SK-N-SH (cell line): ENCODE data around the gene KIF2A. TPM values are rescaled to one million over a fixed set of nuclear protein-coding genes. Genes with fewer than 3 reads are reported as not detected.

ENCODE experiments used
- CTCF ChIA-PET: fragments of 300-600, 350-600 bp; formaldehyde crosslinking; extraction: SDS; loops from one replicate; lab custom pipeline; 2021; lab: Yijun Ruan, JAX
- POLR2A ChIA-PET: fragments of 350-600 bp; sonication (Branson Sonifier 250); formaldehyde crosslinking; extraction: SDS; loops from one replicate; lab custom pipeline; 2020; ENCODE audit warnings: antibody characterized with exemption, inconsistent platforms; lab: Yijun Ruan, JAX
- DNase-seq: peaks from one replicate; pipeline ENCODE4 v3.0.0; 2012
- H2AFZ ChIP-seq: fragments of 200-600 bp; sonication (generic); 2 replicates; pipeline ENCODE4 v1.8.1; 2016; ENCODE audit warnings: antibody characterized with exemption, mild to moderate bottlenecking, low read depth
- H3F3A ChIP-seq: fragments of 200-600 bp; sonication (generic); replicated peaks from 2 replicates; pipeline ENCODE3; 2016; ENCODE audit warnings: antibody characterized with exemption, mild to moderate bottlenecking; ENCODE audit not compliant: insufficient read depth
- H3K27ac ChIP-seq, 2 experiments: fragments of 200-500 bp in 1 of 2; fragments of 200-600 bp in 1 of 2; sonication (Bioruptor generic) in 1 of 2; sonication (generic), shearing (Covaris generic) in 1 of 2; 2 replicates each; pipeline versions ENCODE4 v1.5.1 to v1.6.1; 2014 to 2016; ENCODE audit warnings: low read depth in 2 of 2, inconsistent platforms in 1 of 2, low read length in 1 of 2, mild to moderate bottlenecking in 1 of 2, mixed read lengths in 1 of 2
- H3K27me3 ChIP-seq: fragments of 200-600 bp; sonication (generic), shearing (Covaris generic); 2 replicates; pipeline ENCODE4 v1.6.1; 2016; ENCODE audit warnings: mixed run types; ENCODE audit not compliant: insufficient read depth
- H3K36me3 ChIP-seq, 2 experiments: fragments of 200-500 bp in 1 of 2; fragments of 200-600 bp in 1 of 2; sonication (Bioruptor generic) in 1 of 2; sonication (generic) in 1 of 2; replicated peaks in 1 of 2; 2 replicates each; pipeline versions ENCODE3 to v1.5.1; 2014 to 2016; ENCODE audit warnings: low read length in 1 of 2, mild to moderate bottlenecking in 1 of 2; ENCODE audit not compliant: insufficient read depth in 2 of 2, control insufficient read depth in 1 of 2
- H3K4me1 ChIP-seq, 2 experiments: fragments of 200-500 bp in 1 of 2; fragments of 200-600 bp in 1 of 2; sonication (Bioruptor generic) in 1 of 2; sonication (generic), shearing (Covaris generic) in 1 of 2; 2 replicates each; pipeline versions ENCODE4 v1.5.1 to v1.6.1; 2014 to 2016; ENCODE audit warnings: low read depth in 1 of 2, low read length in 1 of 2, mixed run types in 1 of 2; ENCODE audit not compliant: insufficient read depth in 2 of 2, control insufficient read depth in 1 of 2
- H3K4me2 ChIP-seq: fragments of 200-600 bp; sonication (generic), shearing (Covaris generic); 2 replicates; pipeline ENCODE4 v1.6.1; 2017; ENCODE audit warnings: mixed run types
- H3K4me3 ChIP-seq, 2 experiments: fragments of 200-500 bp in 1 of 2; fragments of 200-600 bp in 1 of 2; sonication (Bioruptor generic) in 1 of 2; sonication (generic), shearing (Covaris generic) in 1 of 2; 2 replicates each; pipeline versions ENCODE4 v1.5.1 to v1.8.1; 2014 to 2016; ENCODE audit warnings: low read depth in 2 of 2, inconsistent platforms in 1 of 2, low read length in 1 of 2, mild to moderate bottlenecking in 1 of 2, mixed read lengths in 1 of 2, moderate library complexity in 1 of 2
- H3K79me2 ChIP-seq: fragments of 200-600 bp; sonication (generic); 2 replicates; pipeline ENCODE4 v1.8.1; 2017; ENCODE audit warnings: mild to moderate bottlenecking; ENCODE audit not compliant: insufficient read depth
- H3K9ac ChIP-seq: fragments of 200-600 bp; sonication (generic); 2 replicates; pipeline ENCODE4 v1.6.1; 2017; ENCODE audit warnings: mixed run types
- H3K9me2 ChIP-seq: fragments of 200-600 bp; sonication (generic); 2 replicates; pipeline ENCODE4 v1.6.1; 2017; ENCODE audit warnings: mixed run types
- H3K9me3 ChIP-seq: fragments of 200-600 bp; sonication (generic); 2 replicates; pipeline ENCODE4 v1.6.1; 2017; ENCODE audit warnings: mixed run types, mild to moderate bottlenecking, moderate library complexity
- H4K20me1 ChIP-seq: fragments of 200-600 bp; sonication (generic); 2 replicates; pipeline ENCODE4 v1.6.1; 2017; ENCODE audit warnings: mild to moderate bottlenecking, mixed run types; ENCODE audit not compliant: insufficient read depth
- ELF1 ChIP-seq: IDR thresholded peaks from 2 replicates; pipeline ENCODE4 v1.4.0; 2012
- EZH2phosphoT487 ChIP-seq: fragments of 200-600 bp; sonication (generic); IDR thresholded peaks from 2 replicates; pipeline ENCODE4 v1.6.1; 2017; ENCODE audit warnings: low read depth, mixed run types, mild to moderate bottlenecking, antibody characterized with exemption, moderate library complexity, borderline replicate concordance
- FOSL2 ChIP-seq: IDR thresholded peaks from 2 replicates; pipeline ENCODE4 v1.4.0; 2012; ENCODE audit warnings: low read depth, mild to moderate bottlenecking, moderate library complexity, borderline replicate concordance
- FOXM1 ChIP-seq: IDR thresholded peaks from 2 replicates; pipeline ENCODE4 v1.4.0; 2012; ENCODE audit warnings: low read depth, mild to moderate bottlenecking
- GABPA ChIP-seq: IDR thresholded peaks from 2 replicates; pipeline ENCODE4 v1.4.0; 2012; ENCODE audit warnings: low read depth, mild to moderate bottlenecking
- GATA2 ChIP-seq: sonication (generic); formaldehyde crosslinking; IDR thresholded peaks from 2 replicates; pipeline ENCODE4 v1.5.0; 2020; ENCODE audit warnings: mild to moderate bottlenecking, missing genetic modification reagents
- JUND ChIP-seq: IDR thresholded peaks from 2 replicates; pipeline ENCODE4 v1.4.0; 2012
- MEF2A ChIP-seq: IDR thresholded peaks from 2 replicates; pipeline ENCODE4 v1.4.0; 2012; ENCODE audit warnings: low read depth, borderline replicate concordance
- NFIC ChIP-seq: IDR thresholded peaks from 2 replicates; pipeline ENCODE4 v1.4.0; 2012; ENCODE audit warnings: borderline replicate concordance
- RAD21 ChIP-seq: IDR thresholded peaks from 2 replicates; pipeline ENCODE4 v1.6.1; 2012; ENCODE audit warnings: mild to moderate bottlenecking, low read length
- RCOR1 ChIP-seq: fragments of 150-350 bp; IDR thresholded peaks from 2 replicates; pipeline ENCODE4 v1.6.1; 2017; ENCODE audit warnings: antibody characterized with exemption, low read length
- RXRA ChIP-seq: IDR thresholded peaks from 2 replicates; pipeline ENCODE4 v1.4.0; 2012; ENCODE audit warnings: low read depth, mild to moderate bottlenecking, borderline replicate concordance
- SIN3A ChIP-seq: IDR thresholded peaks from 2 replicates; pipeline ENCODE4 v1.6.1; 2012; ENCODE audit warnings: low read depth, mild to moderate bottlenecking, low read length, moderate library complexity, borderline replicate concordance
- TAF1 ChIP-seq: IDR thresholded peaks from 2 replicates; pipeline ENCODE4 v1.6.1; 2012; ENCODE audit warnings: low read depth, mild to moderate bottlenecking, low read length, moderate library complexity, borderline replicate concordance
- TCF12 ChIP-seq: IDR thresholded peaks from 2 replicates; pipeline ENCODE4 v1.4.0; 2012
- TEAD4 ChIP-seq: IDR thresholded peaks from 2 replicates; pipeline ENCODE4 v1.4.0; 2012; ENCODE audit warnings: mild to moderate bottlenecking, borderline replicate concordance; ENCODE audit not compliant: insufficient read depth
- YY1 ChIP-seq: IDR thresholded peaks from 2 replicates; pipeline ENCODE4 v1.4.0; 2012; ENCODE audit warnings: low read depth, mild to moderate bottlenecking
- WGBS: methylation state at CpG from one replicate; pipeline ENCODE4 v1.1.6; 2017; ENCODE audit warnings: low lambda C conversion rate; 5-methylcytosine and 5-hydroxymethylcytosine counted together
- polyA plus RNA-seq, 3 experiments: library from polyadenylated mRNA; depleted of rRNA; stranded (reverse); fragments of >200 nt; gene quantifications; 2 replicates each; pipeline ENCODE4 v1.2.3, GENCODE V29; 2012
- TF ChIP-seq, protein P1 (sequence below): fragments of 150-350 bp; IDR thresholded peaks from 2 replicates; pipeline ENCODE4 v1.6.1; 2017; ENCODE audit warnings: antibody characterized with exemption, low read length, low read depth, borderline replicate concordance
- TF ChIP-seq, protein P2 (sequence below): IDR thresholded peaks from 2 replicates; pipeline ENCODE4; 2012
- TF ChIP-seq, protein P3 (sequence below): IDR thresholded peaks from 2 replicates; pipeline ENCODE4 v1.6.1; 2012; ENCODE audit warnings: mild to moderate bottlenecking, low read depth, low read length, moderate library complexity

Gene KIF2A
- polyA plus RNA-seq, 1 of the 3 experiments (the other 2 are of a cell fraction): 14.3 TPM

DNA sequence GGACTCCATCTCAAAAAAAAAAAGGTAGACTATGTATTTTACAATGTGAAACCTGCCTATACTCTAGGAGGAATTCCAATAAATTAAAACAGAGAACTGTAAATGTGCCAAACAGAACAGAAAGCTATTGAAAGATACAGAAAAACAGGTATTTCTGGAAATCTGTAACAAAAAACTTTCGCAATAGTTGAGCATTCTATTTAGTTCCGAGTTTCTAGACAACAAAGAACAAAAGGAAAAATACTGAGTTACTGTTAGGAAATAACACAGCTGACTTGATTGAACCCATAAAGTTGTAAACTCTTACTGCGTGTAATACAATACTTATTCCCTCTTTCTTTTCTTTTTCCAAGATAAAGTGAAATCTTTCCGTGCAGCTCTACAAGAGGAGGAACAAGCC is 79.1 kb downstream of the KIF2A start:
- no peak overlapping the region for H3K9ac ChIP-seq
- no peak overlapping the region for H3K4me3 ChIP-seq
- no peaks in the 10 kb centered on the region for H3K4me1 ChIP-seq
- H4K20me1 ChIP-seq: no peaks in the 10 kb centered on the region
- H3K79me2 ChIP-seq: peaks cover 5% of the 10 kb centered on the region; the same call in 1 of the 2 replicates
- H3K27ac ChIP-seq: no peak overlapping the region
- 88% methylated on average over 4 of the region's 4 CpGs for WGBS
- H3K27me3 ChIP-seq: no peaks in the 10 kb centered on the region
- TF ChIP-seq FOXM1 (no peak), TEAD4 (no peak), GATA2 (CRISPR knock-in tag) (no peak), ELF1 (no peak), FOSL2 (no peak), RAD21 (no peak), TAF1 (no peak), EZH2phosphoT487 (no peak), TCF12 (no peak), YY1 (no peak), NFIC (no peak), RXRA (no peak), MEF2A (no peak), JUND (no peak), SIN3A (no peak), GABPA (no peak), RCOR1 (no peak)
- TF ChIP-seq, protein P1, sequence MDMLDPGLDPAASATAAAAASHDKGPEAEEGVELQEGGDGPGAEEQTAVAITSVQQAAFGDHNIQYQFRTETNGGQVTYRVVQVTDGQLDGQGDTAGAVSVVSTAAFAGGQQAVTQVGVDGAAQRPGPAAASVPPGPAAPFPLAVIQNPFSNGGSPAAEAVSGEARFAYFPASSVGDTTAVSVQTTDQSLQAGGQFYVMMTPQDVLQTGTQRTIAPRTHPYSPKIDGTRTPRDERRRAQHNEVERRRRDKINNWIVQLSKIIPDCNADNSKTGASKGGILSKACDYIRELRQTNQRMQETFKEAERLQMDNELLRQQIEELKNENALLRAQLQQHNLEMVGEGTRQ: no peak
- TF ChIP-seq, protein P2, sequence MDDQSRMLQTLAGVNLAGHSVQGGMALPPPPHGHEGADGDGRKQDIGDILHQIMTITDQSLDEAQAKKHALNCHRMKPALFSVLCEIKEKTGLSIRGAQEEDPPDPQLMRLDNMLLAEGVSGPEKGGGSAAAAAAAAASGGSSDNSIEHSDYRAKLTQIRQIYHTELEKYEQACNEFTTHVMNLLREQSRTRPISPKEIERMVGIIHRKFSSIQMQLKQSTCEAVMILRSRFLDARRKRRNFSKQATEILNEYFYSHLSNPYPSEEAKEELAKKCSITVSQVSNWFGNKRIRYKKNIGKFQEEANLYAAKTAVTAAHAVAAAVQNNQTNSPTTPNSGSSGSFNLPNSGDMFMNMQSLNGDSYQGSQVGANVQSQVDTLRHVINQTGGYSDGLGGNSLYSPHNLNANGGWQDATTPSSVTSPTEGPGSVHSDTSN: no peak
- TF ChIP-seq, protein P3, sequence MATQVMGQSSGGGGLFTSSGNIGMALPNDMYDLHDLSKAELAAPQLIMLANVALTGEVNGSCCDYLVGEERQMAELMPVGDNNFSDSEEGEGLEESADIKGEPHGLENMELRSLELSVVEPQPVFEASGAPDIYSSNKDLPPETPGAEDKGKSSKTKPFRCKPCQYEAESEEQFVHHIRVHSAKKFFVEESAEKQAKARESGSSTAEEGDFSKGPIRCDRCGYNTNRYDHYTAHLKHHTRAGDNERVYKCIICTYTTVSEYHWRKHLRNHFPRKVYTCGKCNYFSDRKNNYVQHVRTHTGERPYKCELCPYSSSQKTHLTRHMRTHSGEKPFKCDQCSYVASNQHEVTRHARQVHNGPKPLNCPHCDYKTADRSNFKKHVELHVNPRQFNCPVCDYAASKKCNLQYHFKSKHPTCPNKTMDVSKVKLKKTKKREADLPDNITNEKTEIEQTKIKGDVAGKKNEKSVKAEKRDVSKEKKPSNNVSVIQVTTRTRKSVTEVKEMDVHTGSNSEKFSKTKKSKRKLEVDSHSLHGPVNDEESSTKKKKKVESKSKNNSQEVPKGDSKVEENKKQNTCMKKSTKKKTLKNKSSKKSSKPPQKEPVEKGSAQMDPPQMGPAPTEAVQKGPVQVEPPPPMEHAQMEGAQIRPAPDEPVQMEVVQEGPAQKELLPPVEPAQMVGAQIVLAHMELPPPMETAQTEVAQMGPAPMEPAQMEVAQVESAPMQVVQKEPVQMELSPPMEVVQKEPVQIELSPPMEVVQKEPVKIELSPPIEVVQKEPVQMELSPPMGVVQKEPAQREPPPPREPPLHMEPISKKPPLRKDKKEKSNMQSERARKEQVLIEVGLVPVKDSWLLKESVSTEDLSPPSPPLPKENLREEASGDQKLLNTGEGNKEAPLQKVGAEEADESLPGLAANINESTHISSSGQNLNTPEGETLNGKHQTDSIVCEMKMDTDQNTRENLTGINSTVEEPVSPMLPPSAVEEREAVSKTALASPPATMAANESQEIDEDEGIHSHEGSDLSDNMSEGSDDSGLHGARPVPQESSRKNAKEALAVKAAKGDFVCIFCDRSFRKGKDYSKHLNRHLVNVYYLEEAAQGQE: no peak
- no peaks in the 10 kb centered on the region for H3K9me2 ChIP-seq
- no peak for DNase-seq
- H3K9me3 ChIP-seq: no peaks in the 10 kb centered on the region
- peaks cover 65 to 80% of the 10 kb centered on the region in 2 experiments for H3K36me3 ChIP-seq
- peaks cover 18% of the 10 kb centered on the region for H3F3A ChIP-seq
- no peak overlapping the region for H3K4me2 ChIP-seq
- ChIA-PET POLR2A (interaction anchor here (1.0 kb wide), 1 partner anchor 19 kb away, joined by 3 read pairs; the partner anchor contains the start of gene DIMT1), CTCF (interaction anchor here (1.2 kb wide), 1 partner anchor 44 kb away, joined by 4 read pairs; no protein-coding TSS in a partner anchor)
- H2AFZ ChIP-seq: no peak overlapping the region
